PC-9 (cell line): ENCODE measurements around the gene URB1. TPM values are rescaled to one million over a fixed set of nuclear protein-coding genes. Genes with fewer than 3 reads are reported as not detected.
A peak's percentile ranks its signal among the peaks of the same experiment; 100 is the strongest.
"Not testable (repeated sequence)": the region's sequence is repeated elsewhere in the genome, so short reads cannot be mapped to it uniquely, and the experiment has no call there.

ENCODE experiments used
- Bru-seq: library from RNA; stranded (reverse); fragments of 400-500 nt; gene quantifications from one replicate; lab custom pipeline; 2021; lab: Mats Ljungman, UMichigan
- BruChase-seq, 2 experiments: library from RNA; stranded (reverse); fragments of 400-500 nt; gene quantifications; one replicate each; lab custom pipeline; 2021; lab: Mats Ljungman, UMichigan
- BruUV-seq: library from RNA; stranded (reverse); fragments of 400-500 nt; replicated peaks from 2 replicates; lab custom pipeline; 2021; lab: Mats Ljungman, UMichigan
- CTCF ChIA-PET: fragments of 300-600 bp; sonication (Branson Sonifier 250); formaldehyde crosslinking; loops from one replicate; lab custom pipeline; 2022; ENCODE audit warnings: antibody characterized with exemption; lab: Charles Lee
- POLR2A ChIA-PET: fragments of 300-600 bp; sonication (Branson Sonifier 250); formaldehyde crosslinking; loops from one replicate; lab custom pipeline; 2022; ENCODE audit warnings: antibody characterized with exemption; ENCODE audit not compliant: unreplicated experiment; lab: Charles Lee
- DNase-seq, 2 experiments: peaks; one replicate each; pipeline versions ENCODE4 v3.0.0 to v3.0.0-alpha.2; 2015 to 2022; ENCODE audit warnings: mixed read lengths in 1 of 2
- H2AFZ ChIP-seq: fragments of 200-600 bp; sonication (generic); 2 replicates; pipeline ENCODE4 v1.8.1; 2017; ENCODE audit warnings: antibody characterized with exemption
- H3F3A ChIP-seq: fragments of 200-600 bp; sonication (generic); 2 replicates; pipeline ENCODE4 v1.8.1; 2017; ENCODE audit warnings: antibody characterized with exemption, mild to moderate bottlenecking, low read depth; ENCODE audit not compliant: insufficient read depth
- H3K27ac ChIP-seq: fragments of 200-600 bp; sonication (generic); 2 replicates; pipeline ENCODE4 v1.6.1; 2016; ENCODE audit warnings: mixed run types
- H3K27me3 ChIP-seq: fragments of 200-600 bp; sonication (generic); 2 replicates; pipeline ENCODE4 v1.6.1; 2016; ENCODE audit warnings: low read depth, mixed run types; ENCODE audit not compliant: insufficient read depth
- H3K36me3 ChIP-seq: fragments of 200-600 bp; sonication (generic); 2 replicates; pipeline ENCODE4 v1.6.1; 2016; ENCODE audit warnings: low read depth, mixed run types
- H3K4me1 ChIP-seq: fragments of 200-600 bp; sonication (generic); replicated peaks from 2 replicates; pipeline ENCODE4 v1.6.1; 2016; ENCODE audit warnings: mixed run types; ENCODE audit not compliant: insufficient read depth
- H3K4me2 ChIP-seq: fragments of 200-600 bp; sonication (generic); 2 replicates; pipeline ENCODE4 v1.6.1; 2017; ENCODE audit warnings: mixed run types
- H3K4me3 ChIP-seq: fragments of 200-600 bp; sonication (generic); 2 replicates; pipeline ENCODE4 v1.6.1; 2016; ENCODE audit warnings: mixed run types
- H3K79me2 ChIP-seq: fragments of 200-600 bp; sonication (generic); 2 replicates; pipeline ENCODE4 v1.6.1; 2017; ENCODE audit warnings: low read depth, mixed run types
- H3K9me2 ChIP-seq: fragments of 200-600 bp; sonication (generic); 2 replicates; pipeline ENCODE4 v1.8.1; 2017; ENCODE audit warnings: mild to moderate bottlenecking; ENCODE audit not compliant: insufficient read depth
- H3K9me3 ChIP-seq: fragments of 200-600 bp; sonication (generic); 2 replicates; pipeline ENCODE4 v1.8.1; 2016; ENCODE audit warnings: low read depth; ENCODE audit not compliant: insufficient read depth
- H4K20me1 ChIP-seq: fragments of 200-600 bp; sonication (generic); 2 replicates; pipeline ENCODE4 v1.8.1; 2017; ENCODE audit not compliant: insufficient read depth
- CTCF ChIP-seq: fragments of 200-600 bp; sonication (generic); conservative IDR thresholded peaks from 2 replicates; pipeline ENCODE4 v1.6.1; 2017; ENCODE audit warnings: mixed run types, antibody characterized with exemption, mild to moderate bottlenecking, moderate library complexity
- EZH2 ChIP-seq: fragments of 200-600 bp; sonication (generic); IDR thresholded peaks from 2 replicates; pipeline ENCODE4 v1.8.0; 2017; ENCODE audit warnings: antibody characterized with exemption, low read depth
- intact Hi-C: fragments of 100-400 bp; cut with micrococcal nuclease; formaldehyde crosslinking; loops from one replicate; pipeline ENCODE4 v1.10.0; 2022; ENCODE audit not compliant: unreplicated experiment
- long read RNA-seq: library from polyadenylated mRNA; stranded (forward); transcript quantifications from one replicate; pipeline ENCODE4 v2.0.0, GENCODE V29; 2022
- total RNA-seq: library from RNA; stranded (reverse); gene quantifications from 2 replicates; pipeline ENCODE4 v1.2.3, GENCODE V29; 2021

URB1 gene
- 11.0 TPM in 2 replicates for total RNA-seq
- Bru-seq, nascent RNA, result percentile 75 among the genes with signal in this experiment
- BruChase-seq, experiment 1, labeled RNA remaining after a 2-hour chase, result percentile 70 among the genes with signal in this experiment
- percentile 74 among the genes with signal in this experiment for BruChase-seq, experiment 2, labeled RNA remaining after a 6-hour chase
- long read RNA-seq, full-length matches to known transcripts, result 1 of 3 reads
- long read RNA-seq, partial matches to known transcripts, result 2 of 3 reads
- long read RNA-seq, other reads (novel, unspliced or antisense), result 0 of 3 reads

- no peaks in the 10 kb centered on the region for H3K27me3 ChIP-seq
- peak; percentile 69 to 92 for DNase-seq
- ChIA-PET CTCF (interaction anchor here (0.6 to 1.0 kb wide), 2 partner anchors 9 to 208 kb away, joined by 7 to 8 read pairs; no protein-coding TSS in a partner anchor), POLR2A (interaction anchor here (0.6 to 0.7 kb wide), 2 partner anchors 504 to 529 kb away, joined by 3 to 6 read pairs; no protein-coding TSS in a partner anchor)
- intact Hi-C loops, result loop anchor here (2.0 kb wide), 1 partner anchor 40 kb away; no protein-coding TSS in a partner anchor
- H3K36me3 ChIP-seq, result no peaks in the 10 kb centered on the region
- no peaks in the 10 kb centered on the region for H3K9me2 ChIP-seq
- H3K4me2 ChIP-seq, result peak within 1 kb of the TSS; percentile 97
- no peaks in the 10 kb centered on the region for H3K9me3 ChIP-seq
- TF ChIP-seq EZH2 (no peak), CTCF (no peak)
- H3K79me2 ChIP-seq, result peaks cover 46% of the 10 kb centered on the region
- peaks cover 14% of the 10 kb centered on the region; the same call in 1 of the 2 replicates for H3F3A ChIP-seq
- H2AFZ ChIP-seq, result peak within 1 kb of the TSS; percentile 83
- H3K4me1 ChIP-seq, result peaks cover 19% of the 10 kb centered on the region
- peaks cover 22% of the 10 kb centered on the region for H4K20me1 ChIP-seq
- H3K4me3 ChIP-seq, result peak within 1 kb of the TSS; percentile 91
- peak within 1 kb of the TSS; percentile 80 for H3K27ac ChIP-seq
- BruUV-seq, result TSS peak; percentile 100
These were observed at the start of gene URB1 for GRCh38 chr21:32392880-32393676. Gene URB1 (minus strand): TSS chr21:32393012. CDS start chr21:32392910, 102 bp downstream.

- H3K27me3 ChIP-seq, result no peaks in the 10 kb centered on the region
- DNase-seq, result no peak
- TF ChIP-seq CTCF (no peak), EZH2 (no peak)
- intact Hi-C loops, result no loop called here
- H3K79me2 ChIP-seq, result no peaks in the 10 kb centered on the region
- no peaks in the 10 kb centered on the region for H3K9me3 ChIP-seq
- H3F3A ChIP-seq, result no peaks in the 10 kb centered on the region
- H3K4me3 ChIP-seq, result no peak overlapping the region
- H3K4me2 ChIP-seq, result no peak overlapping the region
- H3K9me2 ChIP-seq, result no peaks in the 10 kb centered on the region
- no peaks in the 10 kb centered on the region for H4K20me1 ChIP-seq
- no peak overlapping the region for H3K27ac ChIP-seq
- H3K4me1 ChIP-seq, result no peaks in the 10 kb centered on the region
- BruUV-seq, result no TSS peak
- CTCF ChIA-PET, result no interaction called here
- no peaks in the 10 kb centered on the region for H3K36me3 ChIP-seq
- no peak overlapping the region for H2AFZ ChIP-seq
- POLR2A ChIA-PET, result no interaction called here
These were observed 44.9 kb upstream of the URB1 start for GRCh38 chr21:32437729-32438128.

GRCh38 chr21:32432982-32433660, 40.3 kb upstream of the URB1 start:
- DNase-seq, result peak; percentile 76 to 92
- H3K27me3 ChIP-seq, H2AFZ ChIP-seq, POLR2A ChIA-PET, H4K20me1 ChIP-seq, H3K27ac ChIP-seq, H3K36me3 ChIP-seq, H3K9me3 ChIP-seq, H3K9me2 ChIP-seq, H3K4me1 ChIP-seq, H3K79me2 ChIP-seq, CTCF ChIA-PET, H3K4me3 ChIP-seq, H3F3A ChIP-seq, BruUV-seq: not testable (repeated sequence)
- intact Hi-C loops, result loop anchor here (2.0 kb wide), 2 partner anchors 24 to 40 kb away; partner anchors contain the start of gene URB1
- H3K4me2 ChIP-seq, result peak overlapping the region; percentile 38
